Hepatocyte (in vitro differentiated cells): ENCODE measurements around the gene PARN. TPM values are rescaled to one million over a fixed set of nuclear protein-coding genes. Genes with fewer than 3 reads are reported as not detected.
A peak's percentile ranks its signal among the peaks of the same experiment; 100 is the strongest.

Source experiments
- DNase-seq: peaks from one replicate; pipeline ENCODE4 v3.0.0-alpha.2; 2016; ENCODE audit warnings: low spot score
- H2AFZ ChIP-seq: fragments of 200-600 bp; sonication (generic); 2 replicates; pipeline ENCODE4 v1.6.0; 2016; ENCODE audit warnings: antibody characterized with exemption, mild to moderate bottlenecking
- H3K27ac ChIP-seq: fragments of 200-600 bp; sonication (generic); 2 replicates; pipeline ENCODE4 v1.5.1; 2016; ENCODE audit warnings: mild to moderate bottlenecking
- H3K27me3 ChIP-seq: fragments of 200-600 bp; sonication (generic); 2 replicates; pipeline ENCODE4 v1.6.1; 2016
- H3K36me3 ChIP-seq: fragments of 200-600 bp; sonication (generic); replicated peaks from 2 replicates; pipeline ENCODE4 v1.5.1; 2016; ENCODE audit warnings: low read depth; ENCODE audit not compliant: insufficient read depth
- H3K4me1 ChIP-seq: fragments of 200-600 bp; sonication (generic); 2 replicates; pipeline ENCODE4 v1.5.1; 2016; ENCODE audit warnings: mild to moderate bottlenecking, moderate library complexity; ENCODE audit not compliant: insufficient read depth
- H3K4me2 ChIP-seq: fragments of 200-600 bp; sonication (generic); 2 replicates; pipeline ENCODE4 v1.6.0; 2016
- H3K4me3 ChIP-seq: fragments of 200-600 bp; sonication (generic); 2 replicates; pipeline ENCODE4 v1.5.1; 2016; ENCODE audit warnings: mild to moderate bottlenecking
- H3K79me2 ChIP-seq: fragments of 200-600 bp; sonication (generic); 2 replicates; pipeline ENCODE4 v1.6.0; 2017; ENCODE audit warnings: mild to moderate bottlenecking
- H3K9me2 ChIP-seq: fragments of 200-600 bp; sonication (generic); replicated peaks from 2 replicates; pipeline ENCODE4 v1.6.0; 2017; ENCODE audit warnings: mild to moderate bottlenecking; ENCODE audit not compliant: insufficient read depth
- H3K9me3 ChIP-seq: fragments of 200-600 bp; sonication (generic); 2 replicates; pipeline ENCODE4 v1.5.1; 2016; ENCODE audit warnings: low read depth, mild to moderate bottlenecking
- H4K20me1 ChIP-seq: fragments of 200-600 bp; sonication (generic); 2 replicates; pipeline ENCODE4 v1.6.0; 2016; ENCODE audit warnings: mild to moderate bottlenecking; ENCODE audit not compliant: insufficient read depth, poor library complexity, severe bottlenecking
- CTCF ChIP-seq: fragments of 200-600 bp; sonication (generic); IDR thresholded peaks from 2 replicates; pipeline ENCODE4 v1.5.1; 2016; ENCODE audit warnings: antibody characterized with exemption, mild to moderate bottlenecking; ENCODE audit not compliant: poor library complexity
- EZH2 ChIP-seq: fragments of 200-600 bp; sonication (generic); IDR thresholded peaks from 2 replicates; pipeline ENCODE4 v1.6.1; 2016; ENCODE audit warnings: antibody characterized with exemption, mild to moderate bottlenecking, borderline replicate concordance
- EZH2phosphoT487 ChIP-seq: fragments of 200-600 bp; sonication (generic); IDR thresholded peaks from one replicate; pipeline ENCODE4 v1.6.1; 2018; ENCODE audit warnings: antibody characterized with exemption, mild to moderate bottlenecking, low read depth, moderate library complexity; ENCODE audit not compliant: unreplicated experiment, severe bottlenecking
- WGBS: methylation state at CpG from one replicate; pipeline ENCODE4 v1.1.6; 2016; ENCODE audit warnings: low lambda C conversion rate; ENCODE audit errors: missing lambda C conversion rate; 5-methylcytosine and 5-hydroxymethylcytosine counted together
- polyA plus RNA-seq: library from polyadenylated mRNA; unstranded; fragments of >200 nt; fragmentation: Nextera tagmentation; extraction: Ambion mirVana; gene quantifications from 2 replicates; pipeline ENCODE4 v1.2.1, GENCODE V29; 2016
- total RNA-seq: library from RNA; depleted of rRNA; stranded (reverse); fragments of >200 nt; gene quantifications from 2 replicates; pipeline ENCODE4 v1.2.3, GENCODE V29; 2014

The PARN gene
- total RNA-seq (23.8 and 35.6 TPM in 2 replicates), polyA plus RNA-seq (20.0 and 23.7 TPM in 2 replicates)

GRCh38 chr16:14629919-14630619 is at the start of gene PARN:
Gene PARN (minus strand): TSS chr16:14630260. CDS start chr16:14630125, 135 bp downstream.
- H3K4me2 ChIP-seq = peak within 1 kb of the TSS; percentile 95
- peak within 1 kb of the TSS; percentile 95 for H3K4me3 ChIP-seq
- peaks cover 24% of the 10 kb centered on the region for H3K4me1 ChIP-seq
- no peaks in the 10 kb centered on the region for H3K9me3 ChIP-seq
- peak; percentile 99 for DNase-seq
- peaks cover 10% of the 10 kb centered on the region for H4K20me1 ChIP-seq
- H3K79me2 ChIP-seq = peaks cover 60% of the 10 kb centered on the region
- peak within 1 kb of the TSS; percentile 97 for H3K27ac ChIP-seq
- TF ChIP-seq CTCF = no peak
- TF ChIP-seq EZH2phosphoT487 = no peak
- no peak for TF ChIP-seq EZH2
- no peaks in the 10 kb centered on the region for H3K27me3 ChIP-seq
- 4% methylated on average over 38 of the region's 51 CpGs for WGBS
- H3K36me3 ChIP-seq = no peaks in the 10 kb centered on the region
- no peaks in the 10 kb centered on the region for H3K9me2 ChIP-seq
- H2AFZ ChIP-seq = peak within 1 kb of the TSS; percentile 95

GRCh38 chr16:14678748-14679497 is 48.9 kb upstream of the PARN start:
- no peaks in the 10 kb centered on the region for H3K9me3 ChIP-seq
- H3K27me3 ChIP-seq = no peaks in the 10 kb centered on the region
- DNase-seq = no peak
- H3K9me2 ChIP-seq = no peaks in the 10 kb centered on the region
- TF ChIP-seq EZH2 = no peak
- no peak for TF ChIP-seq CTCF
- TF ChIP-seq EZH2phosphoT487 = no peak
- no peaks in the 10 kb centered on the region for H3K36me3 ChIP-seq
- H3K4me1 ChIP-seq = no peaks in the 10 kb centered on the region
- H3K79me2 ChIP-seq = no peaks in the 10 kb centered on the region
- no peak overlapping the region for H3K4me3 ChIP-seq
- no peaks in the 10 kb centered on the region for H4K20me1 ChIP-seq
- no peak overlapping the region for H2AFZ ChIP-seq
- WGBS = 76% methylated on average over 11 of the region's 11 CpGs
- no peak overlapping the region for H3K27ac ChIP-seq
- no peak overlapping the region for H3K4me2 ChIP-seq

- no peak overlapping the region for H3K4me3 ChIP-seq
- TF ChIP-seq EZH2phosphoT487 = no peak
- TF ChIP-seq CTCF = no peak
- TF ChIP-seq EZH2 = no peak
- no peak for DNase-seq
- H3K9me2 ChIP-seq = no peaks in the 10 kb centered on the region
- no peak overlapping the region for H3K4me2 ChIP-seq
- H3K36me3 ChIP-seq = no peaks in the 10 kb centered on the region
- no peak overlapping the region for H3K27ac ChIP-seq
- H3K4me1 ChIP-seq = no peaks in the 10 kb centered on the region
- H2AFZ ChIP-seq = no peak overlapping the region
- H3K9me3 ChIP-seq = no peaks in the 10 kb centered on the region
- H3K79me2 ChIP-seq = no peaks in the 10 kb centered on the region
- 95% methylated on average over 5 of the region's 5 CpGs for WGBS
- no peaks in the 10 kb centered on the region for H3K27me3 ChIP-seq
- H4K20me1 ChIP-seq = no peaks in the 10 kb centered on the region
Observed at GRCh38 chr16:14677627-14678026, 47.6 kb upstream of the PARN start.
